ENCODE results near the gene FBXW5.

FBXW5 gene

GRCh38 chr9:136961279-136962065, 16.9 kb upstream of the FBXW5 start:
- DNase-seq, result no peak

- DNase-seq, result no peak
These were observed 16.4 kb upstream of the FBXW5 start for GRCh38 chr9:136960938-136961275.

- no peak for DNase-seq
These were observed 15.8 kb upstream of the FBXW5 start for GRCh38 chr9:136960212-136960937.

GRCh38 chr9:136958898-136959850, 14.6 kb upstream of the FBXW5 start:
- no peak for DNase-seq

- no peak for DNase-seq
These were observed 13.9 kb upstream of the FBXW5 start for GRCh38 chr9:136958473-136958872.

GRCh38 chr9:136957901-136958300, 13.4 kb upstream of the FBXW5 start:
- DNase-seq, result no peak

- DNase-seq, result no peak
These were observed 12.9 kb upstream of the FBXW5 start for GRCh38 chr9:136957461-136957860.

- no peak for DNase-seq
These were observed 12.1 kb upstream of the FBXW5 start for GRCh38 chr9:136956604-136957003.

GRCh38 chr9:136955943-136956335, 11.4 kb upstream of the FBXW5 start:
- DNase-seq, result no peak

GRCh38 chr9:136955202-136955942, 10.8 kb upstream of the FBXW5 start:
- no peak for DNase-seq

- DNase-seq, result no peak
These were observed 9.9 kb upstream of the FBXW5 start for GRCh38 chr9:136954270-136955083.

- no peak for DNase-seq
These were observed 9.3 kb upstream of the FBXW5 start for GRCh38 chr9:136953771-136954269.

GRCh38 chr9:136952876-136953770, 8.6 kb upstream of the FBXW5 start:
- no peak for DNase-seq

GRCh38 chr9:136952321-136952850, 7.8 kb upstream of the FBXW5 start:
- DNase-seq, result no peak

GRCh38 chr9:136951541-136952320, 7.2 kb upstream of the FBXW5 start, which contains the start of gene LCN12:
Gene LCN12 (plus strand): TSS chr9:136952273. CDS start chr9:136952328, 55 bp downstream.
- DNase-seq, result no peak

GRCh38 chr9:136950656-136951276, 6.2 kb upstream of the FBXW5 start:
- no peak for DNase-seq

- peak; percentile 96 for DNase-seq
These were observed 5.5 kb upstream of the FBXW5 start for GRCh38 chr9:136949817-136950655.
